NCI-H460 (cell line): Measurements from ENCODE around the gene TFAP2B. TPM values are rescaled to one million over a fixed set of nuclear protein-coding genes. Genes with fewer than 3 reads are reported as not detected.

Source experiments
- DNase-seq: peaks from one replicate; pipeline ENCODE4 v3.0.0-alpha.2; 2016; ENCODE audit warnings: low read depth; ENCODE audit errors: extremely low read depth
- total RNA-seq: library from RNA; depleted of rRNA; stranded (reverse); fragments of >200 nt; shearing (Covaris generic); gene quantifications from 2 replicates; pipeline ENCODE4 v1.2.3, GENCODE V29; 2014

Gene TFAP2B
- total RNA-seq, 1 experiment from 2014 or later: not detected

DNA sequence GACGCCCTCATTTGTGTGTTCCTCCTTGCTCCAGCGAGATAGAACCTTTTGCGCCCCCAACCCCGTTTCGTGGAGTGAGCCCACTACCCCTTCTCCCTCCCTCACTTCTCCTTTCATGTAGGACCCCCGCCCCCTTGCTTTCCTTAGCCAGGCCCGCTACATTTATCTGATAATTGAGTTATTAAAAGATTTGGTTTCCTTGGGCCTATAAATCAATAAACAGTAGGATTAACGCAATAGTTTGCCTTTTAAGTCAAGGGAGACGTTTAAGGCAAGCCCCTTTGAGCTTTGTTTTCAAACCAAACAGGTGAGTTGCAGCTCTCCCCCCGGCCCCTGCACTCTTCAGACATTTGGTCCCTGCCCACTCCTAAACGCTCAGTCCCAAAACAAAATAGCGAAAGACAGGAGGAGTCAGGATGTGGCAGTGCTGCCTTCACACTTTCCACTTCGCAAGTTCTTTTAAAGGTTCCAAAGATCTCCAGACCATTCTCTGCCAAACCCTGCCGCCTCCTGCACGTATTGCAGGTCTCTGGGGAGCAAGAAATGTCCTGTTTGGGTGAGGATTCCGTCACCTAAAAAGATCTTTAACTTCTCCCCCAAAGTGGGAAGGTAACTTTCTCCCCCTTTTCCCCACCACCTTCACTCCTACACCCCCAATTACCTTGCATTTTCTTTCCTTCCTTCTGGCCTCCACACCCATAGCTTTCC is 27.6 kb downstream of the TFAP2B start:
- no peak for DNase-seq

DNA sequence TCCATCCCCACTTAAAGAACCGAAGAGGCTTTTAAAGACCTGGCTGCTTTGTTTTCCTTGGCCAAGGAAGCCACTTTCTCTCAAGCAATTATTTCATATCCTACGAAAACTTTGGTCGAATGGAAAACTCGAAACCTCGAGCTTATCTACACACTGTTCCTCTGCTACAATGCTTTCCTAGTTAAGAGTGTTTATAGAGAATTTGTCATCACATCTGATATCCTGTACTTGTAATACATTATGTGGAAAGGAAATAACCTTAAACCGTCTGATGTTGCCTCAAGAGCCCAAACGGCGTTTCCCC is 28.1 kb downstream of the TFAP2B start:
- DNase-seq: no peak

DNA sequence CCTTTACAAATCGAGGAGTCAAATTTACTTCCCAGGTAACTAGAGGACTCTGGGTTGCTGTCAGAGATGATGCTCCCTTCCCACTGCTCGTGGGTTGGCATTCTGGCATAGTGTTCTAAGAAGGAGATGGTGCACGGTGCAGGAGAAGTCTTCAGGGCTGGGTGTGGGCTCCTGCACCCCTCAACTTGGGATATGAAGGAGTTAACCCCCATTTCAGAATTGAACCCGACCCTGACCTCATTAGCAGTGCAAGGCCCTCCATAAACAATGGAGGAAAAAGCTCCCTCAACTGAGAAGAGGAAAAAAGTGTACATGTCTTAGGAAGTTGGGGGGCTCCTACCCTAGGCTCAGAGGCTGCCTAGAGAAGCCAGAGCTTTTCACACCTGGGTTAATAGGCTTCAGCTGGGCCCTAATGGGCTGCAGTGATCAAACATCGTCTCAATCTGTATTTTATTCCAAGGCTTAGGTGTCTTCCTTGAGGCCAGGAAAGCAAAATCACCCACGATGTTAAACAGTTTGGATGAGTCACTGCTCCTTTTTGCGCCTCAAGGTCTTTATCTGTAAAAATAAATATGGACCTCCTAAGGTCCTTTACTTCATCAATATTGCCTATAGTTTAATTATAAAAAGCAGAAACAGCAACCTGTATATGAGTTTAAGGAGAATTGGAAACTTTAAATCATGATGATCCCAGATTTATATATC is 29.4 kb downstream of the TFAP2B start:
- no peak for DNase-seq

DNA sequence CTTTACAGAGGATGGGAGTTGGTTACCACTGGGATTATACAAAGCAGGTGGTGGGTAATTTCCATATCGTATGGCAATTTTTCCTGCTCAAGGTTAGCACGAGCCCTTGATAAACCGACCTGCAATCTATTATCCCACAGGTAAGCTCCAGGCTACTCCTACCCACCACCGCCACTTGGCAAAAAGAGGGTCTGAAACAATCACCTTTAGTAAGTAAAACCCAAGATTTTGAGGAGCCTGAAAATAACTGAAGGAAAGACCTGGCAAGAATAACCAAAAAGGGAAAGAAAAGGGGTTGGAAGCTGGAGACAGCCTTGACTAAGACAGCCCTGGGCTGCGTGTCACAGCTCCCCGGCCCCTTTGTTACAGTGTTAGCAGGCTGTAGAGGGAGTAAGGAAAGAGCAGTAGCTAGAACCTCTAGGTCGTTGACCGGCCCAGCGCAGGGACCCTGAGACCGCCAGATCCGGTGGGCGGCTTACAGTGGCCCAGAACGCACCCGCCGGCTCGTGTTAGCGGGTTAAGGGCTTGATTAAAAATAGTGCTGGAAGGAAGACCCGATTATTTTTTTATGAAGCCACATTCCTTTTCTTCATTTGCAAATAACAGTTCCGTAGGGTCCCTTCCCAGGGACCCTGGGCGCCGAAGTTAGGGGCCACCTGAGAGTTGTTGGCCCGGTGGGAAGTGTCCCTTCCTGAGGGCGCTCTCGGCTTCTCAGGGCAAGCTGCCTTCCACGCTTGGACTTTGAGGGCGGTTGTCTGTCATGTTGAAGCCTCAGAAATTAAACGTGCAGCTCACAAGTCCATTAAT is 30.5 kb downstream of the TFAP2B start:
- DNase-seq: no peak

GRCh38 chr6:50849796-50850180 is 31.1 kb downstream of the TFAP2B start:
- no peak for DNase-seq

- DNase-seq: no peak
Measured at GRCh38 chr6:50850223-50851048, 31.8 kb downstream of the TFAP2B start.

DNA sequence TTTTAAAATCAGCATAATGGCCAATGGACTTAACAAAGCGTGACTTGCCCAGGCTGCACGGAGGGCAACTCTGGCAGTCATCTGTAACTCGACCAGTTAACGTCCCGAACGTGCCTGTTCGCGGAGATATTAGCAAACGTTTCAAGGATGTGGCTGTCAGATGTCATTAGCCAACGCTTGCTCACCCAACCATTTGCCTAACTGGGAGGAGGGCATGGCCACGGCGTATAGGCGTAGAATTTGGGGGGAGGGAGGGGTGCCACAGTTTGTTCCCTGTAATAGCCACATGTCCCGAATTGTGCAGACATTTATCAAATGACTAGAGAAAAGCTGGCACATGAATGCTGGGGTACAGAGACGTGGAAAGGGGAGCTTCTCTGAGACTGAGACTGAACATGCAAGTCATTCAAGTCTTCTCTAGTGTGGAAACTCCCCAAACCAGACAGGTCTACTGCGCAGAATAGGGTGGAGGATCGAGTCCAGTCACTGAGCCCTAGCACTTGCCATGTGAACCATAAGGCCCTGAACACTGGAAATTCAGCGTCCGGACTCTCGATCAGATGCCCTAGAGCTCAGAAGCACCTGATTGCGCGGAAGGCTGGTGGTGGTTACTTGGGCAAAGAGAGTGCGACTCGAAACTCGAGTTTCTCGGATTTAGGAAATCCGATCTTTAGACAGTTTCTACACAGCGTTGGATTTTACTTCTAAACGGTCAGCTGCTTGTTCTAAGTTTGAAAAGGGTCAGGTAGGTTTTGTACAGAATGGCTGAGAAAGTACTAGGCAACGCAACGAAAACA is 32.6 kb downstream of the TFAP2B start:
- DNase-seq: no peak

DNA sequence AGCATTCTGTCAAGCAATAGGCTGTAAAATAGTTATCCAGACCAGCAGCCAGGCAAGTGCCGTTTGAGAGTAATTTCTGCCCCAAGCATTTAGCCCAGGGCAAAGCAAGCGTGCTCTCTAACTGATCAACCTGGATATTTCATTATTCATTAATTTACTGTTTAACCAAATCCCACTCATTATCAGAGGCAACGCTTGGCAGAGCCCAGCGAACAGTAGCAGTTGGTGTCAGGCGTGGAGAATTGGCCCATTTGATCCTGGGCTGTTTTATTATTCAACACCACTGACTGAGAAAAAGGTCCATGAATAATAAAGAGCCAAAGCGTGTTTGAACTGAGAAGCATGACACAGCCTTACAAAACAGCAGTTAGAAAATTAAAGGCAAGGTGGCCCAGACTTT is 35.3 kb downstream of the TFAP2B start:
- DNase-seq: no peak

DNA sequence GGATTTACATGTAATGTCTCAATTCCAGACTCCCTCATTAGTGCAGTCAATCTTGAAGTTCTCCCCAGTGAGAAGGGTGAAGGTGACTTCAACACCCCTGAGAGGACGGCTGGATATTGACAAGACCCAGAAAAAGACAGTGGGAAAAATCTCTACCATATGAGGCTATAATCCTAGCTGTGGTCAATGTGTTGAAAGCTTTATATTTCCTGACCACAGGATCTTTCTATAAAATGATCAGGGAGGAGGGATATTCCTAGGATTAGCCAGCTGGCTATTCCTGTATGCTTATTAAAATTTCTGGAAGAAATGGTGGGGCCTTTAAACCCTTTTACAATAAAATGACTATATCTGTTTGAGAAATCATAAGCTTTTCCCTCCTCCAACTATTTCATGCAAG is 43.0 kb downstream of the TFAP2B start:
- no peak for DNase-seq

DNA sequence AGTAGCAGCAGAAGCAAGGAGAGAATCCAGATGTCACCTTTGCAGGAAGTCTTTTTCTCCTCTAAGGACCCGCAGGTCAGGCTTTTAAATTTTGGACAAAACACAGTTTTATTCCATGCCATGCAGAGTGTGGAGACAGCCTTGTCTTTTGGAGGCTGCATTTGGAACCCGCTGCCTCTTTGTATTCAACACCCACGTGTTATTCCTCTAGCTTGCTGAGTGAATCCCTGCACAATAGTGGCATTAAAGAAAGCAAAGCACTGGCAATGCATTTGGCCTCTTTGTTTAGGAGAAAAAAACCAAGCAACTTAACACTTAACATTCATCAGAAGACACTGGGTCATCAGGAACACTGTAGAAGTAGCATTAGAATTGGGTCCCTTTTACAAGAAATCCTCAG is 43.5 kb downstream of the TFAP2B start:
- no peak for DNase-seq

GRCh38 chr6:50864601-50865000 is 45.9 kb downstream of the TFAP2B start:
- no peak for DNase-seq

- no peak for DNase-seq
Measured at GRCh38 chr6:50868466-50868865, 49.8 kb downstream of the TFAP2B start.

- DNase-seq: no peak
Measured at GRCh38 chr6:50873167-50873566, 54.5 kb downstream of the TFAP2B start.

DNA sequence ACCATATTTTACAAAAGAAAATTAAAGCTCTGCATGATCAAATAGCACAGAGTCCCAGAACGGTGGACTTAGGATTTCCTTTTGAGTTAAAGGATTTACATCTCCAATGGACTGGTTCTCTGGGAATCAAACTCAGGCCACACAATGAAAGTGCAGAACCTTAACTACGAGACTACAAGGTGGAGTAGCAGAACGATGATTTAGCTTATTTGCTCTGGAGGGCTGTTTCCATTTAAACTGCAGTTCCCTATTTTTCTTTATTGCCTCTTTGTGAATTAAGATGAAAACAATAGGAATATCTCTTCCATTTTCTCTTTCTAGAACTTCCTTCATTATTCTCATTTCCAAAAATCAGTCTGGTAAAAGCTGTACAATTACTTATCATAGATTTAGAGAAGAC is 65.7 kb downstream of the TFAP2B start:
- DNase-seq: no peak

GRCh38 chr6:50887112-50887511 is 68.4 kb downstream of the TFAP2B start:
- DNase-seq: no peak

- no peak for DNase-seq
Measured at GRCh38 chr6:50889497-50889896, 70.8 kb downstream of the TFAP2B start.

DNA sequence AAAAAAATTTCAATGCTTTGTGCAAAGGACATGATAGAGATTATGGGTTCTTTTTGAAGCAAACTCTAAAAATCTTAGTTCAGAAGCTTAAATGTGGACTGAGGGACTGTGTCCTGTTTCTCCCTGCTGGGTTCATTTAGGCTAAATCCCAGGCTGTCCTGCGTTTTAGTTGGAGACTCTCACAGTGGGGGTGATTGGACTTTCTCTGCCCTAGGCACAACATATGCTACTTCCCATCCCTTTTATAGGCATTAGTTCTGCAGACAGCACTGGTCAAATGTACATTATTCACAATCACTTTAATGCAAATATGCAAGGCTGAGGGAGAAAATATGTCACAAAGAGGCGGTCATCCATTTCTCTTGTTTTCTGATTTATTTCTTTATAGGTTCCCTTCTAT is 71.3 kb downstream of the TFAP2B start:
- no peak for DNase-seq

- DNase-seq: no peak
Measured at GRCh38 chr6:50890579-50890978, 71.9 kb downstream of the TFAP2B start.

- no peak for DNase-seq
Measured at GRCh38 chr6:50891290-50891689, 72.6 kb downstream of the TFAP2B start.
